Measurements from ENCODE around the gene MICALL2.

- TF ChIP-seq GABPB1 (CRISPR knock-in tag; IDR thresholded peaks at IDR 0.05) (no peak), NR2C2 (CRISPR knock-in tag; IDR thresholded peaks at IDR 0.05) (no peak), CTCF (IDR thresholded peaks at IDR 0.05) (no peak), ZNF281 (CRISPR knock-in tag; IDR thresholded peaks at IDR 0.05) (no peak), CREB1 (CRISPR knock-in tag; IDR thresholded peaks at IDR 0.05) (no peak), TEAD4 (CRISPR knock-in tag; IDR thresholded peaks at IDR 0.05) (no peak)
Measured at GRCh38 chr7:1449501-1449900, 9.8 kb downstream of the MICALL2 start.
